Keratinocyte (primary cell): ENCODE results near the gene IFTAP. TPM values are rescaled to one million over a fixed set of nuclear protein-coding genes. Genes with fewer than 3 reads are reported as not detected.

ENCODE experiments used
- DNase-seq: peaks from one replicate; pipeline ENCODE4 v3.0.0-alpha.2; 2011; ENCODE audit warnings: low read depth, missing footprints, low spot score
- FAIRE-seq: peaks from 2 replicates; lab custom pipeline; 2011; peaks lifted over from hg19 to GRCh38; lab: Jason Lieb, UNC
- H2AFZ ChIP-seq: 2 replicates; pipeline ENCODE4 v1.6.0; 2012; ENCODE audit warnings: low read length, control low read depth, inconsistent platforms; ENCODE audit not compliant: control insufficient read depth
- H3K27ac ChIP-seq: 2 replicates; pipeline ENCODE4 v1.5.1; 2011; ENCODE audit warnings: low read length; ENCODE audit not compliant: control insufficient read depth, insufficient read depth
- H3K27me3 ChIP-seq: 3 replicates; pipeline ENCODE4 v1.6.0; 2011; ENCODE audit warnings: low read length; ENCODE audit not compliant: control insufficient read depth, insufficient read depth; ENCODE audit errors: extremely low read depth
- H3K36me3 ChIP-seq, 2 experiments: 2 replicates in 1 of 2; 3 replicates in 1 of 2; pipeline ENCODE4 v1.5.1; 2011; ENCODE audit warnings: low read length in 2 of 2, mild to moderate bottlenecking in 1 of 2; ENCODE audit not compliant: control insufficient read depth in 2 of 2, insufficient read depth in 2 of 2; ENCODE audit errors: extremely low read depth in 1 of 2
- H3K4me1 ChIP-seq: 3 replicates; pipeline ENCODE4 v1.5.1; 2011; ENCODE audit warnings: low read length; ENCODE audit not compliant: control insufficient read depth, insufficient read depth; ENCODE audit errors: extremely low read depth
- H3K4me2 ChIP-seq: 3 replicates; pipeline ENCODE4 v1.6.0; 2011; ENCODE audit warnings: low read depth, low read length; ENCODE audit not compliant: control insufficient read depth, insufficient read depth; ENCODE audit errors: extremely low read depth
- H3K4me3 ChIP-seq, 3 experiments: fragments of 200-600 bp in 1 of 3; sonication (generic) in 1 of 3; 2 replicates in 2 of 3; 3 replicates in 1 of 3; pipeline ENCODE4 v1.5.1; 2011 to 2016; ENCODE audit warnings: low read length in 3 of 3, mild to moderate bottlenecking in 3 of 3, control low read depth in 2 of 3, inconsistent platforms in 1 of 3, low read depth in 1 of 3, mixed read lengths in 1 of 3, mixed run types in 1 of 3, moderate library complexity in 1 of 3; ENCODE audit not compliant: control insufficient read depth in 2 of 3, insufficient read depth in 2 of 3; ENCODE audit errors: extremely low read depth in 1 of 3
- H3K79me2 ChIP-seq: 2 replicates; pipeline ENCODE4 v1.6.0; 2012; ENCODE audit warnings: low read length; ENCODE audit not compliant: control insufficient read depth, insufficient read depth
- H3K9ac ChIP-seq: 3 replicates; pipeline ENCODE4 v1.6.0; 2011; ENCODE audit warnings: low read length; ENCODE audit not compliant: control insufficient read depth, insufficient read depth; ENCODE audit errors: extremely low read depth
- H3K9me1 ChIP-seq: 3 replicates; pipeline ENCODE4 v1.6.0; 2011; ENCODE audit warnings: low read length; ENCODE audit not compliant: control insufficient read depth, insufficient read depth; ENCODE audit errors: extremely low read depth
- H3K9me3 ChIP-seq: 2 replicates; pipeline ENCODE4 v1.5.1; 2012; ENCODE audit warnings: low read depth, low read length; ENCODE audit not compliant: control insufficient read depth
- H4K20me1 ChIP-seq: 3 replicates; pipeline ENCODE4 v1.6.0; 2011; ENCODE audit warnings: low read length; ENCODE audit not compliant: control insufficient read depth, insufficient read depth; ENCODE audit errors: extremely low read depth
- CTCF ChIP-seq, 3 experiments: IDR thresholded peaks in 1 of 3; conservative IDR thresholded peaks in 1 of 3; optimal IDR thresholded peaks in 1 of 3; 2 replicates in 2 of 3; 3 replicates in 1 of 3; pipeline versions ENCODE3 to v1.5.1; 2011; ENCODE audit warnings: low read length in 3 of 3, mild to moderate bottlenecking in 3 of 3, moderate library complexity in 2 of 3, control low read depth in 1 of 3, inconsistent platforms in 1 of 3; ENCODE audit not compliant: insufficient read depth in 2 of 3; ENCODE audit errors: extremely low read depth in 1 of 3
- EZH2 ChIP-seq: IDR thresholded peaks from one replicate; pipeline ENCODE4 v1.6.1; 2012; ENCODE audit warnings: inconsistent platforms, mild to moderate bottlenecking, low read length, moderate library complexity
- dilution Hi-C: fragments of 300-500 bp; cut with MboI; formaldehyde crosslinking; loops from one replicate; pipeline ENCODE4 v1.7.0; 2020; ENCODE audit warnings: low sequenced_read_pairs; ENCODE audit not compliant: extremely low pct_ligation_motif_present
- polyA plus RNA-seq, 5 experiments: library from polyadenylated mRNA; depleted of rRNA in 3 of 5; stranded (reverse) in 3 of 5; stranded (forward) in 1 of 5; unstranded in 1 of 5; fragments of >200 nt; gene quantifications; 1 replicate in 1 of 5; 2 replicates in 3 of 5; 3 replicates in 1 of 5; pipeline versions ENCODE4 v1.2.1 to v1.2.3, GENCODE V29; 2011 to 2012; ENCODE audit warnings: missing spikeins in 2 of 5, low read depth in 1 of 5, low replicate concordance in 1 of 5

IFTAP gene
- polyA plus RNA-seq, 1 donor (not counting 4 experiments of a cell fraction or from before 2014, with no cell fraction given) = 22.8 TPM

- Histone ChIP-seq H4K20me1 (no peaks in the 10 kb centered on the region), H2AFZ (no peak overlapping the region), H3K79me2 (no peaks in the 10 kb centered on the region), H3K9me3 (no peaks in the 10 kb centered on the region), H3K27me3 (no peaks in the 10 kb centered on the region), H3K4me2 (no peak overlapping the region), H3K9me1 (no peaks in the 10 kb centered on the region), H3K9ac (no peak overlapping the region), H3K4me3 (no peak overlapping the region), H3K4me1 (no peaks in the 10 kb centered on the region), H3K36me3 (no peaks in the 10 kb centered on the region), H3K27ac (no peak overlapping the region)
- no peak for TF ChIP-seq CTCF (optimal IDR thresholded peaks at IDR 0.05 in 1 of 3, IDR thresholded peaks at IDR 0.05 in 1 of 3, conservative IDR thresholded peaks at IDR 0.05 in 1 of 3; ENCODE audit: extremely low read depth in 1 of 3, insufficient read depth in 2 of 3, low read length in 3 of 3)
- TF ChIP-seq EZH2 = no peak
- dilution Hi-C loops = no loop called here
- no peak for FAIRE-seq
- no peak for DNase-seq
Observed at GRCh38 chr11:36601155-36601554, 6.9 kb downstream of the IFTAP start.

GRCh38 chr11:36602135-36602534 is 7.8 kb downstream of the IFTAP start:
- no peak for DNase-seq
- Histone ChIP-seq H4K20me1 (no peaks in the 10 kb centered on the region), H2AFZ (no peak overlapping the region), H3K4me2 (no peak overlapping the region), H3K9me1 (no peaks in the 10 kb centered on the region), H3K79me2 (no peaks in the 10 kb centered on the region), H3K4me1 (no peaks in the 10 kb centered on the region), H3K9ac (no peak overlapping the region), H3K27me3 (no peaks in the 10 kb centered on the region), H3K4me3 (no peak overlapping the region), H3K36me3 (no peaks in the 10 kb centered on the region), H3K27ac (no peak overlapping the region), H3K9me3 (no peaks in the 10 kb centered on the region)
- TF ChIP-seq EZH2 = no peak
- TF ChIP-seq CTCF (optimal IDR thresholded peaks at IDR 0.05 in 1 of 3, IDR thresholded peaks at IDR 0.05 in 1 of 3, conservative IDR thresholded peaks at IDR 0.05 in 1 of 3; ENCODE audit: extremely low read depth in 1 of 3, insufficient read depth in 2 of 3, low read length in 3 of 3) = no peak
- dilution Hi-C loops = no loop called here
- no peak for FAIRE-seq
